Measurements from ENCODE around the gene CDK18.

Gene CDK18

DNA sequence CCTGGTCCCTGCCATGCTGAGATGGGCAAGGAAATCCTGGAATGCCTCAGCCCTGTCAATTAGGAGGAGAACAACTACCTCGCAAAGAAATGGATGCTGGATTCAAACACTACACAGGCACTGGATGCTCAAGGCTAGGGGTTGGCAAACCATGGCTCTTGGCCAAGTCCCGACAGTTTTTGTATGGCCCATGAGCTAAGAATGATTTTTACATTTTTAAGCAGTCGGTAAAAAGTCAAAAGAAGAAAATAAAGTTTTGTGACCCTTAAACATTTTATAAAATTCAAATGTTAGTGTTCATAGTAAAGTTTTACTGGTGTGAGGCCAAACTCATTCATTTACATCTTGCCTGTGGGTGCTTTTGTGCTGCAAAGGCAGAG, 6.5 kb downstream of the CDK18 start:
- TF ChIP-seq, protein P1, sequence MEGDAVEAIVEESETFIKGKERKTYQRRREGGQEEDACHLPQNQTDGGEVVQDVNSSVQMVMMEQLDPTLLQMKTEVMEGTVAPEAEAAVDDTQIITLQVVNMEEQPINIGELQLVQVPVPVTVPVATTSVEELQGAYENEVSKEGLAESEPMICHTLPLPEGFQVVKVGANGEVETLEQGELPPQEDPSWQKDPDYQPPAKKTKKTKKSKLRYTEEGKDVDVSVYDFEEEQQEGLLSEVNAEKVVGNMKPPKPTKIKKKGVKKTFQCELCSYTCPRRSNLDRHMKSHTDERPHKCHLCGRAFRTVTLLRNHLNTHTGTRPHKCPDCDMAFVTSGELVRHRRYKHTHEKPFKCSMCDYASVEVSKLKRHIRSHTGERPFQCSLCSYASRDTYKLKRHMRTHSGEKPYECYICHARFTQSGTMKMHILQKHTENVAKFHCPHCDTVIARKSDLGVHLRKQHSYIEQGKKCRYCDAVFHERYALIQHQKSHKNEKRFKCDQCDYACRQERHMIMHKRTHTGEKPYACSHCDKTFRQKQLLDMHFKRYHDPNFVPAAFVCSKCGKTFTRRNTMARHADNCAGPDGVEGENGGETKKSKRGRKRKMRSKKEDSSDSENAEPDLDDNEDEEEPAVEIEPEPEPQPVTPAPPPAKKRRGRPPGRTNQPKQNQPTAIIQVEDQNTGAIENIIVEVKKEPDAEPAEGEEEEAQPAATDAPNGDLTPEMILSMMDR (IDR thresholded peaks at IDR 0.05; ENCODE audit: insufficient read depth, low read depth, low read length, missing control alignments): no peak
- H3K4me3 ChIP-seq (ENCODE audit: low read length): no peak overlapping the region
- no peak for DNase-seq (ENCODE audit: low read depth)

DNA sequence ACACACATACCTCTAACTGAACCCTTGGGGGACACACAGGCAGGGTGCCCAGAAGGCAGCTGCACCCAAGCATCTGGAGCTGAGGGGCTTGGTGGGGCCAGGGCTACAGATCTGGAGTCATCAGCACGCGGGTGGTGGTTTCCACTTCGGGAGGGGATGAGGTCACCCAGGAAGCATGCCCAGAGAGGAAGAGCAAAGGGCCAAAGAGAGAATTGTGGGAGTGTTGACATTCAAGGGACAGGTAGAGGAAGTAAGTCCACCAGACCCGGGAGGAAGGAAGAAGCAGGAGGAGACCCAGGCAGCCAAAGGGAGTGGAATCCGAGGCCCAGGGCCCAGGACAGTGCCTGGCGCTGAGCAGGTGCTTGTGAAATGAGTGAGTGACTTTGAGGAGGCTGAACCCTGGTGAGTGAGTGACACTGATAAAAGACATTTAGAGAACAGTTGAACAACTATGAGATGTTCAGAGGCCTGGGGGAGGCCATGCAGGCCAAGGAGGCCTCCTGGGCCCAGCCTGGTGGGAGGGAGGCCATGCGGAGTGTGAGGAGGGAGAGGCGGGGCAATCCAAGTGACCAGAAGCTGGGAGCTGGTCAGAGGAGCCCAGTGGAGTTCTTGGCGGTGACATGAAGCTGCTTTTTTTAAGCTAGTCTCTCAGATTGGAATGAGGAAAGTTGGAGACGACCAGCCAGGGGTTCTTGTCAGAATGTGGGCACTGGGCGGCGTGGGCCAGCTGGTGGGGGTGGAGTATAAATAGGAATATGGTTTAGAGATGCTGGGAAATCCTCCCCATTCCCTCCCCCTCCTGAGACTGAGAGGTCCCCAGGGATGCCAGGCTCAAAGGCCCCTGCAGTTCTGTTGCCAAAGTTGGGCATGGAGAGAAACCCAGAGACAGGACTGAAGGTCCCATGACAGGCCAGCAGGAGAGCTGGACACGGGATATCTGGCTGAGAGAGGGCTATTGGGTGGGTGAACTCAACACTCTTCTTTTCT, 7.9 kb downstream of the CDK18 start:
- TF ChIP-seq, protein P1 (IDR thresholded peaks at IDR 0.05; ENCODE audit: insufficient read depth, low read depth, low read length, missing control alignments): no peak
- DNase-seq (ENCODE audit: low read depth): no peak
- no peak overlapping the region for H3K4me3 ChIP-seq (ENCODE audit: low read length)

DNA sequence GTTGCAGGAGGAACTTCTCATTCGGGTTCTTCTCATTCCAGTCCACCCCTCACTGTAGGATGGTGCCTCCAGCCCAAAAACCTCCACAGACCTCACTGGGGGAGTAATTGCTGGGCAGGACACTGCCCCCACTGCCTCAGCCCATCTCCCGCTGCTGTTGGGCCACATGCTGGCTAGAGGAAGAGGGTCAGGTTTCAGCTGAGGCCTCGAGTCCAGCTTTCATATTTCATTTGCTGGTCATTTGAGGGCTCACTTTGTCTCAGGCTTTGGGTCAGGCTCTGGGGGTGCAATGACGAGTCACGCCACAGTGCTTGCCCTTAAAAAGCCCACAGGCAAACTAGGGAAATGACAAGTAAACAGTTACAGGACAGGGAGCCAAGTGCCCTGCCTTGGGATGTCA, 9.3 kb downstream of the CDK18 start:
- TF ChIP-seq, protein P1 (IDR thresholded peaks at IDR 0.05; ENCODE audit: insufficient read depth, low read depth, low read length, missing control alignments): no peak
- H3K4me3 ChIP-seq (ENCODE audit: low read length): no peak overlapping the region
- no peak for DNase-seq (ENCODE audit: low read depth)

DNA sequence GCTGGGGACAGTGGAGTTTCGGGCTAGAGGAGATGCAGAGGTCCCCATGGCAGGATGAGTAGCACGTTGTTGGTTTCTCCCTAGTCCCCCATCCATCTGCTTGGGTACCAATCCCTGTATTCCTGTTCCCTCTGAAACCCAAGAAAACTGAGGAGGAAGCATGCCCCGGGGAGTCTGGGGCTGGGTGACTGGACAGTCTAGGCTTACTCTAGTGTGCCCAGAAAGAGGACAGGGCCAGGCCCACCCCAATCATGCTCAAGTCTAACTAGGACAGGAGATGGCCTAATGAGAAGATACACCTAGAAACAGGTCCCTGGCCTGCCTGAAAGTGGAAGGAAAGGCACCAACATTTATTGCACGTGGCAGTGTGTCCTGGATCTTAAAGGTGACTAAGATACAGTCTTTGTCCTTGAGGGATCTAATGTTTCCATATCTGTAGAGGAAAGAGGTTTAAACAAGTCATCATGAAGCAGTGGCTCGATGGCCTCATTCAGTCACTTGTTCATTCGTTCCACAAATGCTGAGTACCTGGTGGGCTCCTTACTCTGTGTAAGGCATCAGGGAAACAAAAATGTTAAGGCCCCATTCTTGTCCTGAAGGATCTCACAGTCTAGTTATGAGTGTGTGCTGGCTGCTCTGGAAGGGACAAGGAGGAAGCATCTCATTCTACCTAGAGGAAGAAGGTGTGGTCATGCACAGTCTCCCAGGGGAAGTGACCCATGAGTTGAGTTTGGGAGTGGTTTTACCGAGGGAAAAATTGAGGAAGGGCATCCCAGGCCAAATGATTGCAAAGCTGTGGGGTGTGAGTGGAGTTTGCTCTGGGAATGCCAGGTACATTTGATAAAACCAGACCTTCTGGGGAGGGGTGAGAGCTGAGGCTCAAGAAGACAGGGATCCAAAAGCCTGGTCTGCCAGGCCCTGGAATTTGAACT, 10.0 kb downstream of the CDK18 start:
- DNase-seq (ENCODE audit: low read depth): no peak
- TF ChIP-seq, protein P1 (IDR thresholded peaks at IDR 0.05; ENCODE audit: insufficient read depth, low read depth, low read length, missing control alignments): no peak

GRCh38 chr1:205515781-205516253, 11.3 kb downstream of the CDK18 start:
- no peak overlapping the region for H3K4me3 ChIP-seq (ENCODE audit: low read length)
- DNase-seq (ENCODE audit: low read depth): no peak
- TF ChIP-seq, protein P1 (IDR thresholded peaks at IDR 0.05; ENCODE audit: insufficient read depth, low read depth, low read length, missing control alignments): no peak

More for the DNA sequence above, 10.0 kb downstream of the CDK18 start:
- no peak overlapping the region for H3K4me3 ChIP-seq (ENCODE audit: low read length)

DNA sequence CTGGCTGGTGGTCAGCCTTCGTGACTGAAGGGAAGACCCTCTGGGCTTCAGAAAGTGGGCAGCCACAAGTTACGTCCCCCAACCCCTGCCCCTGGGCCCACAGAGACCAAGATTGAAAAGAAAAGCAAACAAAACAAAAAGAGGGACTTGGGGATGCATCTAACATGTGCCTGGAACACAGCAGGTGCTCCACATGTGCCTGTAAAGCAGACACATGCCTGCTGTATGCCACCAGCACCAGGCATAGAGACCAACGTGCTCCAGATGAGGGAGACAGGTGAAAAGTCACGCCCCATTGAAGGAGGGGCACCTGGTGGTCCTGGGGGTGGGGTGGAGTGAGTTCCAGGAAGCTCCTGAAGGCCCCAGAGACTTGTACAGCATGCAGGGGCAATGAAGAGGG, 11.9 kb downstream of the CDK18 start:
- TF ChIP-seq, protein P1 (IDR thresholded peaks at IDR 0.05; ENCODE audit: insufficient read depth, low read depth, low read length, missing control alignments): no peak
- H3K4me3 ChIP-seq (ENCODE audit: low read length): no peak overlapping the region
- no peak for DNase-seq (ENCODE audit: low read depth)

Data from epithelial cell of esophagus (primary cell).